Testis (tissue), 3 donors: Measurements from ENCODE around the gene GRAMD1A. TPM values are rescaled to one million over a fixed set of nuclear protein-coding genes. Genes with fewer than 3 reads are reported as not detected.

ENCODE experiments used
- DNase-seq: peaks from one replicate; pipeline ENCODE4 v3.0.0-alpha.2; 2019
- H3K27ac ChIP-seq, 2 donors: fragments of 200-600 bp; sonication (generic); one replicate each; pipeline ENCODE4 v1.5.1; 2019
- H3K27me3 ChIP-seq: fragments of 200-600 bp; sonication (generic); one replicate; pipeline ENCODE4 v1.5.1; 2019
- H3K36me3 ChIP-seq: fragments of 200-600 bp; sonication (generic); one replicate; pipeline ENCODE4 v1.5.1; 2017; ENCODE audit warnings: low read depth; ENCODE audit errors: missing control alignments
- H3K4me1 ChIP-seq: fragments of 200-600 bp; sonication (generic); one replicate; pipeline ENCODE4 v1.5.1; 2019
- H3K4me3 ChIP-seq, 2 donors: fragments of 200-600 bp; sonication (generic); one replicate each; pipeline ENCODE4 v1.5.1; 2017 to 2019
- H3K9me3 ChIP-seq: fragments of 200-600 bp; sonication (generic); one replicate; pipeline ENCODE4 v1.5.1; 2017
- CTCF ChIP-seq, 3 experiments: fragments of 450-650 bp in 2 of 3; fragments of 200-600 bp in 1 of 3; sonication (generic) in 1 of 3; IDR thresholded peaks; one replicate each; pipeline ENCODE4 v1.5.1; 2016 to 2019; ENCODE audit warnings: antibody characterized with exemption in 3 of 3, mild to moderate bottlenecking in 2 of 3, moderate library complexity in 1 of 3
- POLR2A ChIP-seq: fragments of 450-650 bp; IDR thresholded peaks from one replicate; pipeline ENCODE4 v1.6.1; 2017; ENCODE audit warnings: antibody characterized with exemption, mild to moderate bottlenecking, moderate library complexity
- WGBS, 2 donors: methylation state at CpG; one replicate each; pipeline ENCODE4 v1.1.5; 2018; 5-methylcytosine and 5-hydroxymethylcytosine counted together
- intact Hi-C: fragments of 100-400 bp; cut with DNase I; formaldehyde crosslinking; loops from one replicate; pipeline ENCODE4 v1.15.1; 2023; ENCODE audit warnings: low total_unique reads
- polyA plus RNA-seq: library from polyadenylated mRNA; stranded (reverse); fragments of 350-450 nt; fragmentation: Illumina TruSeq; extraction: RNeasy Lipid Tissue Mini Kit (QIAGEN cat#74804); gene quantifications from one replicate; pipeline ENCODE4 v1.2.3, GENCODE V29; 2014; ENCODE audit warnings: low read depth, low replicate concordance; ENCODE audit not compliant: insufficient read depth
- total RNA-seq, 2 donors: library from RNA; depleted of rRNA; stranded (reverse); fragments of >200 nt; gene quantifications; one replicate each; pipeline ENCODE4 v1.2.3, GENCODE V29; 2016

Gene GRAMD1A
- total and polyA plus RNA-seq, 3 donors from 2014 or later = 62.8 to 99.3 (median 92.4) TPM

- H3K4me3 ChIP-seq = no peak overlapping the region
- intact Hi-C loops = no loop called here
- WGBS, 2 donors = 90 to 93% methylated on average over 17 to 21 of the region's 21 CpGs
These were observed 75.3 kb downstream of the GRAMD1A start for GRCh38 chr19:35075202-35076025.

GRCh38 chr19:35076026-35076370 is 75.9 kb downstream of the GRAMD1A start:
- H3K27me3 ChIP-seq = no peaks in the 10 kb centered on the region
- WGBS, 2 donors = 93 to 100% methylated on average over 3 to 6 of the region's 6 CpGs
- no peaks in the 10 kb centered on the region for H3K36me3 ChIP-seq
- H3K9me3 ChIP-seq = no peaks in the 10 kb centered on the region
- TF ChIP-seq CTCF (IDR thresholded peaks at IDR 0.05) (no peak), POLR2A (no peak)
- H3K4me3 ChIP-seq = no peak overlapping the region
- intact Hi-C loops = no loop called here
- no peak overlapping the region for H3K27ac ChIP-seq
- no peaks in the 10 kb centered on the region for H3K4me1 ChIP-seq
- DNase-seq = no peak

More at GRCh38 chr19:35075202-35076025, 75.3 kb downstream of the GRAMD1A start:
- Histone ChIP-seq H3K27ac (no peak overlapping the region), H3K27me3 (no peaks in the 10 kb centered on the region), H3K36me3 (no peaks in the 10 kb centered on the region), H3K4me1 (no peaks in the 10 kb centered on the region), H3K9me3 (no peaks in the 10 kb centered on the region)
- TF ChIP-seq POLR2A (no peak), CTCF (IDR thresholded peaks at IDR 0.05) (no peak)
- DNase-seq = no peak

Other genes starting within 250 kb of the GRAMD1A start
- 10 to 100 TPM; 26.4 to 27.1 TPM for gene ZNF599, start 227.1 kb upstream of the GRAMD1A start, total RNA-seq
- 18.3 TPM for gene ZNF599, start 227.1 kb upstream of the GRAMD1A start, polyA plus RNA-seq
- 1 to 10 TPM; 2.0 to 3.3 TPM for gene ZNF30, start 73.4 kb upstream of the GRAMD1A start, total RNA-seq
- 4.8 TPM for gene ZNF30, start 73.4 kb upstream of the GRAMD1A start, polyA plus RNA-seq
- 1 to 10 TPM; 5.4 to 6.6 TPM for gene ZNF792, start 36.1 kb upstream of the GRAMD1A start, total RNA-seq
- 2.3 TPM for gene ZNF792, start 36.1 kb upstream of the GRAMD1A start, polyA plus RNA-seq
- 1 to 10 TPM; 3.5 to 6.6 TPM for gene SCN1B, start 30.1 kb downstream of the GRAMD1A start, total RNA-seq
- 7.5 TPM for gene SCN1B, start 30.1 kb downstream of the GRAMD1A start, polyA plus RNA-seq
- gene HPN, start 41.4 kb downstream of the GRAMD1A start, total RNA-seq = 1 to 10 TPM in 1 of 2 donors, under 1 TPM in 1; 0.79 to 1.7 TPM
- 8.2 TPM for gene HPN, start 41.4 kb downstream of the GRAMD1A start, polyA plus RNA-seq
- gene FXYD3, start 115.5 kb downstream of the GRAMD1A start, total RNA-seq = 1 to 10 TPM in 1 of 2 donors, not detected in 1; 2.6 TPM
- gene FXYD3, start 115.5 kb downstream of the GRAMD1A start, polyA plus RNA-seq = not detected
- gene LGI4, start 134.7 kb downstream of the GRAMD1A start, total RNA-seq = 1 to 10 TPM; 4.5 to 7.9 TPM
- gene LGI4, start 134.7 kb downstream of the GRAMD1A start, polyA plus RNA-seq = 4.5 TPM
- 10 to 100 TPM in 1 of 2 donors, 1 to 10 TPM in 1; 2.3 to 11.1 TPM for gene FXYD1, start 138.5 kb downstream of the GRAMD1A start, total RNA-seq
- 48.5 TPM for gene FXYD1, start 138.5 kb downstream of the GRAMD1A start, polyA plus RNA-seq
- 1 to 10 TPM in 1 of 2 donors, not detected in 1; 1.2 TPM for gene FXYD7, start 142.9 kb downstream of the GRAMD1A start, total RNA-seq
- 2.1 TPM for gene FXYD7, start 142.9 kb downstream of the GRAMD1A start, polyA plus RNA-seq
- 10 to 100 TPM in 1 of 2 donors, 1 to 10 TPM in 1; 5.7 to 17.5 TPM for gene FXYD5, start 154.4 kb downstream of the GRAMD1A start, total RNA-seq
- 38.1 TPM for gene FXYD5, start 154.4 kb downstream of the GRAMD1A start, polyA plus RNA-seq
- gene FAM187B, start 228.4 kb downstream of the GRAMD1A start, total RNA-seq = 100 to 1,000 TPM in 1 of 2 donors, 10 to 100 TPM in 1; 18.4 to 105 TPM
- 79.2 TPM for gene FAM187B, start 228.4 kb downstream of the GRAMD1A start, polyA plus RNA-seq
- 100 to 1,000 TPM; 154 to 195 TPM for gene LSR, start 248.7 kb downstream of the GRAMD1A start, total RNA-seq
- 85.7 TPM for gene LSR, start 248.7 kb downstream of the GRAMD1A start, polyA plus RNA-seq